BLaER1 (cell line): ENCODE results near the gene PPP1R8.
"Not testable (repeated sequence)": the region's sequence is repeated elsewhere in the genome, so short reads cannot be mapped to it uniquely, and the experiment has no call there.

Experiments used
- H3K27ac ChIP-seq: shearing (Covaris generic); formaldehyde crosslinking; 2 replicates; pipeline ENCODE4 v1.8.1; 2022
- H3K27me3 ChIP-seq: shearing (Covaris generic); formaldehyde crosslinking; 2 replicates; pipeline ENCODE4 v1.8.1; 2022
- H3K36me3 ChIP-seq: shearing (Covaris generic); formaldehyde crosslinking; 2 replicates; pipeline ENCODE4 v1.8.1; 2022
- H3K4me1 ChIP-seq: shearing (Covaris generic); formaldehyde crosslinking; 2 replicates; pipeline ENCODE4 v1.8.1; 2022
- H3K4me2 ChIP-seq: shearing (Covaris generic); formaldehyde crosslinking; 2 replicates; pipeline ENCODE4 v1.8.1; 2022
- H3K4me3 ChIP-seq: shearing (Covaris generic); formaldehyde crosslinking; 2 replicates; pipeline ENCODE4 v1.8.1; 2022
- H3K9ac ChIP-seq: shearing (Covaris generic); formaldehyde crosslinking; 2 replicates; pipeline ENCODE4 v1.8.1; 2022
- H3K9me3 ChIP-seq: shearing (Covaris generic); formaldehyde crosslinking; 2 replicates; pipeline ENCODE4 v1.8.1; 2022
- H4K20me1 ChIP-seq: shearing (Covaris generic); formaldehyde crosslinking; 2 replicates; pipeline ENCODE4 v1.8.1; 2022
- Cebpa-rat ChIP-seq: shearing (Covaris generic); IDR thresholded peaks from 2 replicates; pipeline ENCODE4 v1.8.1; 2022

Gene PPP1R8

GRCh38 chr1:27807385-27807784 lies 23.2 kb upstream of the PPP1R8 start:
- Histone ChIP-seq H3K4me2 (no peak overlapping the region), H3K36me3 (peaks cover 55% of the 10 kb centered on the region), H3K27me3 (no peaks in the 10 kb centered on the region), H3K9ac (no peak overlapping the region), H3K4me3 (no peak overlapping the region), H3K27ac (no peak overlapping the region), H3K4me1 (no peaks in the 10 kb centered on the region), H3K9me3 (no peaks in the 10 kb centered on the region), H4K20me1 (no peaks in the 10 kb centered on the region)
- TF ChIP-seq Cebpa-rat = no peak

GRCh38 chr1:27808131-27808530 lies 22.5 kb upstream of the PPP1R8 start:
- H4K20me1 ChIP-seq, H3K4me3 ChIP-seq, H3K9ac ChIP-seq, H3K27ac ChIP-seq, H3K4me1 ChIP-seq, H3K9me3 ChIP-seq, H3K27me3 ChIP-seq, H3K4me2 ChIP-seq: not testable (repeated sequence)
- peaks cover 57% of the 10 kb centered on the region for H3K36me3 ChIP-seq

GRCh38 chr1:27809883-27810282 lies 20.7 kb upstream of the PPP1R8 start:
- H3K27me3 ChIP-seq = no peaks in the 10 kb centered on the region
- H3K4me1 ChIP-seq = no peaks in the 10 kb centered on the region
- no peak overlapping the region for H3K27ac ChIP-seq
- no peak overlapping the region for H3K9ac ChIP-seq
- no peaks in the 10 kb centered on the region for H4K20me1 ChIP-seq
- no peak for TF ChIP-seq Cebpa-rat
- H3K9me3 ChIP-seq = no peaks in the 10 kb centered on the region
- no peak overlapping the region for H3K4me2 ChIP-seq
- no peak overlapping the region for H3K4me3 ChIP-seq
- peaks cover 55% of the 10 kb centered on the region for H3K36me3 ChIP-seq

- Histone ChIP-seq H3K36me3 (peaks cover 59% of the 10 kb centered on the region), H3K4me2 (no peak overlapping the region), H3K4me3 (no peak overlapping the region), H3K27ac (no peak overlapping the region), H3K9me3 (no peaks in the 10 kb centered on the region), H3K4me1 (no peaks in the 10 kb centered on the region), H3K9ac (no peak overlapping the region), H4K20me1 (no peaks in the 10 kb centered on the region), H3K27me3 (no peaks in the 10 kb centered on the region)
- TF ChIP-seq Cebpa-rat = no peak
These were observed 18.7 kb upstream of the PPP1R8 start for GRCh38 chr1:27811741-27812500.

- no peak for TF ChIP-seq Cebpa-rat
- no peaks in the 10 kb centered on the region for H3K27me3 ChIP-seq
- no peaks in the 10 kb centered on the region for H4K20me1 ChIP-seq
- peaks cover 82% of the 10 kb centered on the region for H3K36me3 ChIP-seq
- no peak overlapping the region for H3K27ac ChIP-seq
- H3K9ac ChIP-seq = no peak overlapping the region
- no peaks in the 10 kb centered on the region for H3K9me3 ChIP-seq
- no peak overlapping the region for H3K4me3 ChIP-seq
- no peaks in the 10 kb centered on the region for H3K4me1 ChIP-seq
- no peak overlapping the region for H3K4me2 ChIP-seq
These were observed 13.5 kb upstream of the PPP1R8 start for GRCh38 chr1:27816921-27817630.

GRCh38 chr1:27821761-27822315 lies 8.7 kb upstream of the PPP1R8 start:
- TF ChIP-seq Cebpa-rat = no peak
- Histone ChIP-seq H3K27me3 (no peaks in the 10 kb centered on the region), H3K9me3 (no peaks in the 10 kb centered on the region), H3K27ac (no peak overlapping the region), H4K20me1 (no peaks in the 10 kb centered on the region), H3K4me2 (no peak overlapping the region), H3K4me3 (no peak overlapping the region), H3K4me1 (no peaks in the 10 kb centered on the region), H3K9ac (no peak overlapping the region), H3K36me3 (peaks cover 66% of the 10 kb centered on the region)

GRCh38 chr1:27823784-27824183 lies 6.8 kb upstream of the PPP1R8 start:
- no peaks in the 10 kb centered on the region for H3K9me3 ChIP-seq
- H3K4me3 ChIP-seq = no peak overlapping the region
- no peaks in the 10 kb centered on the region for H3K4me1 ChIP-seq
- H3K36me3 ChIP-seq = peaks cover 47% of the 10 kb centered on the region
- H3K4me2 ChIP-seq = no peak overlapping the region
- H3K27ac ChIP-seq = no peak overlapping the region
- no peaks in the 10 kb centered on the region for H4K20me1 ChIP-seq
- H3K27me3 ChIP-seq = no peaks in the 10 kb centered on the region
- H3K9ac ChIP-seq = no peak overlapping the region
- TF ChIP-seq Cebpa-rat = no peak

- no peaks in the 10 kb centered on the region for H3K9me3 ChIP-seq
- H3K36me3 ChIP-seq = peaks cover 40% of the 10 kb centered on the region
- no peaks in the 10 kb centered on the region for H3K4me1 ChIP-seq
- H3K4me2 ChIP-seq = no peak overlapping the region
- H3K27me3 ChIP-seq = no peaks in the 10 kb centered on the region
- H4K20me1 ChIP-seq = no peaks in the 10 kb centered on the region
- no peak overlapping the region for H3K27ac ChIP-seq
- H3K9ac ChIP-seq = no peak overlapping the region
- TF ChIP-seq Cebpa-rat = no peak
- no peak overlapping the region for H3K4me3 ChIP-seq
These were observed 6.2 kb upstream of the PPP1R8 start for GRCh38 chr1:27824411-27824810.

- H3K27ac ChIP-seq, H3K27me3 ChIP-seq, H3K9ac ChIP-seq, H3K9me3 ChIP-seq: not testable (repeated sequence)
- H3K4me3 ChIP-seq = peak overlapping the region; percentile 80; the same call in 1 of the 2 replicates
- peaks cover 22% of the 10 kb centered on the region for H3K4me1 ChIP-seq
- peaks cover 27% of the 10 kb centered on the region for H3K36me3 ChIP-seq
- H4K20me1 ChIP-seq = peaks cover 34% of the 10 kb centered on the region
- H3K4me2 ChIP-seq = peak overlapping the region; percentile 91
These were observed 1.1 kb upstream of the PPP1R8 start for GRCh38 chr1:27829339-27829960.
